ENCODE data around the gene FAM107B. TPM values are rescaled to one million over a fixed set of nuclear protein-coding genes. Genes with fewer than 3 reads are reported as not detected.

The FAM107B gene
- total RNA-seq, 1 experiment from 2014 or later, result 24.5 TPM

GRCh38 chr10:14673189-14673861 lies 101.4 kb downstream of the FAM107B start:
- no peaks in the 10 kb centered on the region for H3K23me2 ChIP-seq (ENCODE audit: insufficient read length, low read depth, low read length, poor library complexity, severe bottlenecking)

More at GRCh38 chr10:14673189-14673861, 101.4 kb downstream of the FAM107B start:
- Histone ChIP-seq H4K5ac (ENCODE audit: insufficient read length, low read depth, low read length) (no peak overlapping the region), H3K4me1 (ENCODE audit: insufficient read depth, low read length) (peaks cover 4% of the 10 kb centered on the region; the same call in 1 of the 2 replicates), H3K56ac (ENCODE audit: insufficient read length, low read depth, low read length) (no peak overlapping the region), H2AFZ (ENCODE audit: low read length) (no peak overlapping the region), H3K9me3 (ENCODE audit: control insufficient read depth, low read depth, low read length) (no peaks in the 10 kb centered on the region), H2BK12ac (ENCODE audit: insufficient read length, low read depth, low read length) (no peak overlapping the region), H3K4ac (ENCODE audit: low read depth, low read length) (no peak overlapping the region), H3K27me3 (ENCODE audit: insufficient read depth, low read length) (no peaks in the 10 kb centered on the region), H2BK15ac (ENCODE audit: low read depth, low read length) (no peak overlapping the region), H4K20me1 (ENCODE audit: control insufficient read depth, insufficient read depth, insufficient read length) (no peaks in the 10 kb centered on the region), H4K8ac (replicated peaks; ENCODE audit: insufficient read length, low read depth, low read length) (no peak overlapping the region), H3K27ac (ENCODE audit: insufficient read length, low read depth, low read length) (no peak overlapping the region), H2BK20ac (ENCODE audit: low read depth, low read length, poor library complexity, severe bottlenecking) (no peak overlapping the region), H2BK5ac (ENCODE audit: insufficient read length, low read length) (no peak overlapping the region), H3K4me2 (ENCODE audit: insufficient read depth, insufficient read length, low read length) (no peak overlapping the region), H3K14ac (ENCODE audit: insufficient read depth, low read length) (no peak overlapping the region), H3K9ac (ENCODE audit: extremely low read depth, insufficient read length, low read length) (no peak overlapping the region), H4K91ac (ENCODE audit: insufficient read length, low read depth, low read length) (no peak overlapping the region), H2BK120ac (ENCODE audit: low read depth, low read length, poor library complexity, severe bottlenecking) (no peak overlapping the region), H3K79me2 (ENCODE audit: insufficient read depth, low read length) (no peaks in the 10 kb centered on the region), H3K23ac (ENCODE audit: insufficient read length, low read depth, low read length) (no peak overlapping the region), H3T11ph (ENCODE audit: low read length) (no peak overlapping the region), H3K79me1 (ENCODE audit: insufficient read depth, low read depth, low read length, poor library complexity, severe bottlenecking) (no peaks in the 10 kb centered on the region), H2AK5ac (ENCODE audit: insufficient read length, low read length) (no peak overlapping the region), H3K18ac (ENCODE audit: insufficient read length, low read depth, low read length) (no peak overlapping the region)
- TF ChIP-seq, protein P1, sequence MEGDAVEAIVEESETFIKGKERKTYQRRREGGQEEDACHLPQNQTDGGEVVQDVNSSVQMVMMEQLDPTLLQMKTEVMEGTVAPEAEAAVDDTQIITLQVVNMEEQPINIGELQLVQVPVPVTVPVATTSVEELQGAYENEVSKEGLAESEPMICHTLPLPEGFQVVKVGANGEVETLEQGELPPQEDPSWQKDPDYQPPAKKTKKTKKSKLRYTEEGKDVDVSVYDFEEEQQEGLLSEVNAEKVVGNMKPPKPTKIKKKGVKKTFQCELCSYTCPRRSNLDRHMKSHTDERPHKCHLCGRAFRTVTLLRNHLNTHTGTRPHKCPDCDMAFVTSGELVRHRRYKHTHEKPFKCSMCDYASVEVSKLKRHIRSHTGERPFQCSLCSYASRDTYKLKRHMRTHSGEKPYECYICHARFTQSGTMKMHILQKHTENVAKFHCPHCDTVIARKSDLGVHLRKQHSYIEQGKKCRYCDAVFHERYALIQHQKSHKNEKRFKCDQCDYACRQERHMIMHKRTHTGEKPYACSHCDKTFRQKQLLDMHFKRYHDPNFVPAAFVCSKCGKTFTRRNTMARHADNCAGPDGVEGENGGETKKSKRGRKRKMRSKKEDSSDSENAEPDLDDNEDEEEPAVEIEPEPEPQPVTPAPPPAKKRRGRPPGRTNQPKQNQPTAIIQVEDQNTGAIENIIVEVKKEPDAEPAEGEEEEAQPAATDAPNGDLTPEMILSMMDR (conservative IDR thresholded peaks at IDR 0.05), result no peak
- no peak for DNase-seq
- WGBS (ENCODE audit: extremely low coverage, insufficient read length, low lambda C conversion rate), result no CpG with 5 or more reads among the region's 9 CpGs
- peaks cover 27 to 35% of the 10 kb centered on the region in 2 experiments for H3K4me1 Mint-ChIP-seq
- no peak overlapping the region for H3K27ac Mint-ChIP-seq
- H3K9me3 Mint-ChIP-seq, result no peaks in the 10 kb centered on the region; a peak in 1 of 5 replicates
- H3K36me3 Mint-ChIP-seq (ENCODE audit: insufficient read depth in 1 of 3, low read depth in 3 of 3), result no peaks in the 10 kb centered on the region
- peaks cover 23% of the 10 kb centered on the region for H3K27me3 Mint-ChIP-seq (ENCODE audit: low read depth)
- no peak overlapping the region; a peak in 1 of 5 replicates for H3K4me3 Mint-ChIP-seq

Data from H9 (cell line).